ENCODE measurements around the gene FAM3B.

The FAM3B gene

DNA sequence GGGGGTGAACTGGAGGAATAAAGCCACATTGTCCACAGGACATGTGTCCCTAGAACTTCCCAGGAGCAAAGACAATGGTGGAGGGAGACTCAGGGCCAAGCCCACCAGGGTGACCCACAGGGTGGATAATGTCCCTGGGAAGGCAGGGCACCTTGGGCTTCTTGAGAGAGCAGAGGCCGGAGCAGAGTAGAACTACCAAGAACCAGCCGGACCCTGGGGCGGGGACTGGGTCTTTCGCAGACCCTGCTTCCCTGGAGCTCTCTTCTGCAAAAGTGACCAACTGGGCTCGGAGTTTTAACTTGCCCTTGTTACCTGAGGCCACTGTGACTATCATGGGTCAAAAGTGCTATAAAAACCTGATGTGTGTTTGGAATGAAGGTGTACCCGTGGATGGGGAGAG lies 875 bp upstream of the FAM3B start:
- no peaks in the 10 kb centered on the region for H3K36me3 ChIP-seq (replicated peaks; ENCODE audit: low read depth, low read length)
- TF ChIP-seq, protein P1, sequence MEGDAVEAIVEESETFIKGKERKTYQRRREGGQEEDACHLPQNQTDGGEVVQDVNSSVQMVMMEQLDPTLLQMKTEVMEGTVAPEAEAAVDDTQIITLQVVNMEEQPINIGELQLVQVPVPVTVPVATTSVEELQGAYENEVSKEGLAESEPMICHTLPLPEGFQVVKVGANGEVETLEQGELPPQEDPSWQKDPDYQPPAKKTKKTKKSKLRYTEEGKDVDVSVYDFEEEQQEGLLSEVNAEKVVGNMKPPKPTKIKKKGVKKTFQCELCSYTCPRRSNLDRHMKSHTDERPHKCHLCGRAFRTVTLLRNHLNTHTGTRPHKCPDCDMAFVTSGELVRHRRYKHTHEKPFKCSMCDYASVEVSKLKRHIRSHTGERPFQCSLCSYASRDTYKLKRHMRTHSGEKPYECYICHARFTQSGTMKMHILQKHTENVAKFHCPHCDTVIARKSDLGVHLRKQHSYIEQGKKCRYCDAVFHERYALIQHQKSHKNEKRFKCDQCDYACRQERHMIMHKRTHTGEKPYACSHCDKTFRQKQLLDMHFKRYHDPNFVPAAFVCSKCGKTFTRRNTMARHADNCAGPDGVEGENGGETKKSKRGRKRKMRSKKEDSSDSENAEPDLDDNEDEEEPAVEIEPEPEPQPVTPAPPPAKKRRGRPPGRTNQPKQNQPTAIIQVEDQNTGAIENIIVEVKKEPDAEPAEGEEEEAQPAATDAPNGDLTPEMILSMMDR (IDR thresholded peaks at IDR 0.05; ENCODE audit: low read depth, low read length), result no peak
- TF ChIP-seq EZH2phosphoT487 (IDR thresholded peaks at IDR 0.05; ENCODE audit: low read depth), result no peak
- H3K9me3 ChIP-seq (ENCODE audit: insufficient read depth, low read length), result no peaks in the 10 kb centered on the region
- H3K27ac ChIP-seq (ENCODE audit: low read length), result no peak overlapping the region
- no peaks in the 10 kb centered on the region for H4K20me1 ChIP-seq (ENCODE audit: insufficient read depth, low read length)
- H3K9ac ChIP-seq (ENCODE audit: low read length), result no peak overlapping the region
- no peaks in the 10 kb centered on the region for H3K79me2 ChIP-seq (ENCODE audit: low read length)
- H3K4me1 ChIP-seq (ENCODE audit: low read length), result no peaks in the 10 kb centered on the region
- H3K4me2 ChIP-seq (ENCODE audit: low read length), result no peak overlapping the region
- H2AFZ ChIP-seq (ENCODE audit: low read depth, low read length), result no peak overlapping the region
- no peaks in the 10 kb centered on the region for H3K27me3 ChIP-seq (ENCODE audit: low read depth, low read length)
- H3K4me3 ChIP-seq (ENCODE audit: low read length), result no peak overlapping the region

DNA sequence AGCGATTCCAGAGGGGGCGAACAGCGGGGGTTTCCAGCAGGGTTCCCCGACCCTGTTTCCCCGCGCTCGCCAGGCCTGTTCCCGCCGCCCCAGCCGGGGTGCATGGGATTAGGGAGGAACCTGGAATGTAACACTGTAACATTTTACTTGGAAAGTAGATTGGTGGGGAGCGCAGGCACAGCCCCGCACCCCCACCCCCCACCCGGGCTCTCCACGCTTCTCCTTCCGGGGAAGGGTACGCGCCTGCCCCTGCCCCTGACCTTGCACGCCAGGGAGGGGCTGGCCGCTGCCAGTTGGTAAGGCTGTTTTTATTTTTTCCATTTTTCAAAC lies 427 bp downstream of the FAM3B start:
- H3K9me3 ChIP-seq (ENCODE audit: insufficient read depth, low read length), result peaks cover 3% of the 10 kb centered on the region; the same call in 1 of the 2 replicates
- H3K4me2 ChIP-seq (ENCODE audit: low read length), result no peak overlapping the region
- H3K79me2 ChIP-seq (ENCODE audit: low read length), result no peaks in the 10 kb centered on the region
- no peaks in the 10 kb centered on the region for H3K36me3 ChIP-seq (replicated peaks; ENCODE audit: low read depth, low read length)
- no peak overlapping the region for H3K4me3 ChIP-seq (ENCODE audit: low read length)
- no peak for TF ChIP-seq EZH2phosphoT487 (IDR thresholded peaks at IDR 0.05; ENCODE audit: low read depth)
- TF ChIP-seq, protein P1 (IDR thresholded peaks at IDR 0.05; ENCODE audit: low read depth, low read length), result no peak
- no peak overlapping the region for H2AFZ ChIP-seq (ENCODE audit: low read depth, low read length)
- no peak overlapping the region for H3K27ac ChIP-seq (ENCODE audit: low read length)
- H3K27me3 ChIP-seq (ENCODE audit: low read depth, low read length), result no peaks in the 10 kb centered on the region
- H3K4me1 ChIP-seq (ENCODE audit: low read length), result no peaks in the 10 kb centered on the region
- no peaks in the 10 kb centered on the region for H4K20me1 ChIP-seq (ENCODE audit: insufficient read depth, low read length)
- no peak overlapping the region for H3K9ac ChIP-seq (ENCODE audit: low read length)

DNA sequence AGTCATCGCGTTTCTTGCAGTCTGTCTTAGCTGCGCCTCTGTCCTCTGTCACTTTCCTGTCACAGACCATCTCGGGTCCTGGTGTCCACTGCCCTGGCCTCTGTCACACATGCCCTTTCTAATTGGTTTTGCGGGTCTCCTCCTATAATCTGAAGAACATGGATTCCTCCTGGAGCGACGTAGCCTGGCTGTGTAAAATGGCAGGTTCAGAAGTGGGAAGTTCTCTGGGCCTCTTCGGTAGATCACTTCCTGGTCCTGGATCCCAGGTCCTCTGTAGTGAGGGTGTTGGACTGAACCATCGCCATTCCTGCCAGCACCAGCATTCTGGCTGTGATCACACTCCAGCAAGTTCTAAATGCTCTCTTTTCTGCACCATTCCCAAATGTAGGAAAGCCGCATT lies 857 bp downstream of the FAM3B start:
- Histone ChIP-seq H3K9ac (ENCODE audit: low read length) (no peak overlapping the region), H3K4me2 (ENCODE audit: low read length) (no peak overlapping the region), H3K27ac (ENCODE audit: low read length) (no peak overlapping the region), H3K36me3 (replicated peaks; ENCODE audit: low read depth, low read length) (no peaks in the 10 kb centered on the region), H3K4me1 (ENCODE audit: low read length) (no peaks in the 10 kb centered on the region), H3K9me3 (ENCODE audit: insufficient read depth, low read length) (peaks cover 3% of the 10 kb centered on the region; the same call in 1 of the 2 replicates), H3K79me2 (ENCODE audit: low read length) (no peaks in the 10 kb centered on the region), H3K27me3 (ENCODE audit: low read depth, low read length) (no peaks in the 10 kb centered on the region), H4K20me1 (ENCODE audit: insufficient read depth, low read length) (no peaks in the 10 kb centered on the region), H2AFZ (ENCODE audit: low read depth, low read length) (no peak overlapping the region), H3K4me3 (ENCODE audit: low read length) (no peak overlapping the region)
- TF ChIP-seq EZH2phosphoT487 (IDR thresholded peaks at IDR 0.05; ENCODE audit: low read depth), result no peak
- TF ChIP-seq, protein P1 (IDR thresholded peaks at IDR 0.05; ENCODE audit: low read depth, low read length), result no peak

DNA sequence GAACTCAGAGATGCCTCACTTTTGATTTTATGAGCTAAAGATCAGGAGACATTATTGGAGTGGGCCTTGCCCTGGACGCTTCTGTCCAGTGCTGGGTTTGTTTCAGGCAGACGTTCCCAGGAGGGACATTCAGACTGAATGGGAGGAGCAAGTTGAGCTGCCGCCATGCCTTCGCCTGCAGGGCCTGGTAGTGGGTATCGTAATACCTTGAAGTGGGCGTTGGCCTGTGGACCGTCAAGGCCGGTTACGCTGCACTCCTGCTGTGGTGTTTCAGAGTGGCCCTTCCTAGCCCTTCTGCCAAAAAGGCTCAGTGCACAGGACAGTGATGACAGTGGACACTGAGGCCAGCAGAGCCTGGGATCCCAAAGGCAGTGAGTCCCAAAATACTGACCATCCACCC lies 1.6 kb downstream of the FAM3B start:
- Histone ChIP-seq H3K27me3 (ENCODE audit: low read depth, low read length) (no peaks in the 10 kb centered on the region), H2AFZ (ENCODE audit: low read depth, low read length) (no peak overlapping the region)

More for the DNA sequence above, 1.6 kb downstream of the FAM3B start:
- H4K20me1 ChIP-seq (ENCODE audit: insufficient read depth, low read length), result no peaks in the 10 kb centered on the region
- no peaks in the 10 kb centered on the region for H3K4me1 ChIP-seq (ENCODE audit: low read length)
- H3K4me2 ChIP-seq (ENCODE audit: low read length), result no peak overlapping the region
- TF ChIP-seq EZH2phosphoT487 (IDR thresholded peaks at IDR 0.05; ENCODE audit: low read depth), result no peak
- TF ChIP-seq, protein P1 (IDR thresholded peaks at IDR 0.05; ENCODE audit: low read depth, low read length), result no peak
- H3K36me3 ChIP-seq (replicated peaks; ENCODE audit: low read depth, low read length), result no peaks in the 10 kb centered on the region
- H3K9ac ChIP-seq (ENCODE audit: low read length), result no peak overlapping the region
- peaks cover 3% of the 10 kb centered on the region; the same call in 1 of the 2 replicates for H3K9me3 ChIP-seq (ENCODE audit: insufficient read depth, low read length)
- H3K27ac ChIP-seq (ENCODE audit: low read length), result no peak overlapping the region
- H3K79me2 ChIP-seq (ENCODE audit: low read length), result no peaks in the 10 kb centered on the region
- H3K4me3 ChIP-seq (ENCODE audit: low read length), result no peak overlapping the region

Measured in OCI-LY3 (cell line).